ENCODE data around the gene HMGXB4. TPM values are rescaled to one million over a fixed set of nuclear protein-coding genes. Genes with fewer than 3 reads are reported as not detected.
"Not testable (repeated sequence)": the region's sequence is repeated elsewhere in the genome, so short reads cannot be mapped to it uniquely, and the experiment has no call there.

The HMGXB4 gene, protein sequence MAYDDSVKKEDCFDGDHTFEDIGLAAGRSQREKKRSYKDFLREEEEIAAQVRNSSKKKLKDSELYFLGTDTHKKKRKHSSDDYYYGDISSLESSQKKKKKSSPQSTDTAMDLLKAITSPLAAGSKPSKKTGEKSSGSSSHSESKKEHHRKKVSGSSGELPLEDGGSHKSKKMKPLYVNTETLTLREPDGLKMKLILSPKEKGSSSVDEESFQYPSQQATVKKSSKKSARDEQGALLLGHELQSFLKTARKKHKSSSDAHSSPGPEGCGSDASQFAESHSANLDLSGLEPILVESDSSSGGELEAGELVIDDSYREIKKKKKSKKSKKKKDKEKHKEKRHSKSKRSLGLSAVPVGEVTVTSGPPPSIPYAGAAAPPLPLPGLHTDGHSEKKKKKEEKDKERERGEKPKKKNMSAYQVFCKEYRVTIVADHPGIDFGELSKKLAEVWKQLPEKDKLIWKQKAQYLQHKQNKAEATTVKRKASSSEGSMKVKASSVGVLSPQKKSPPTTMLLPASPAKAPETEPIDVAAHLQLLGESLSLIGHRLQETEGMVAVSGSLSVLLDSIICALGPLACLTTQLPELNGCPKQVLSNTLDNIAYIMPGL
- 35.7 and 39.2 TPM in 2 replicates for total RNA-seq

GRCh38 chr22:35257321-35258190 is at the start of gene HMGXB4:
Gene HMGXB4 (plus strand): TSS chr22:35257493. CDS start chr22:35262391, 4,898 bp downstream.
- intact Hi-C loops (cut with micrococcal nuclease) = loop anchor here (1.0 kb wide), 2 partner anchors 26 to 42 kb away; partner anchors contain the start of gene TOM1

DNA sequence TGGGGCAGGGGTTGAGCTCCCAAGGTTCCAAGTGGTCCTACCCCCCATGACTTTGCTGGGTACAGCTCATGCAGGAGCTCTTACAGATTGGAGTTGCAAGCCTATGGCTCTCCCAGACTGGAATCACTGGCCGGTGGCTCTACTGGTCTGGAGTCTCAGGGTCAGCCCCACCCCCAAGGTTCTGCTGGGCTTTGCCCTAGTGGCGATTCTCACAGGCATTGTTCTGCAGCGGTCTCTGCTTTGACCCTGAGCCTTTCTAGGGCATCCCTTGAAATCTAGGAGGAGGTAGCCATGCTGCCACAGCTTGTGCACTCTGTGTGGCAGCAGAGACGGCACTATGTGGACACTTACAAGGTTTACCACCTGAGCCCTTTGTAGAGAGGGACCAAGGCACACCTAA is 49.3 kb upstream of the HMGXB4 start:
- intact Hi-C loops (cut with micrococcal nuclease) = no loop called here

GRCh38 chr22:35209203-35209602 is 48.1 kb upstream of the HMGXB4 start:
- intact Hi-C loops (cut with micrococcal nuclease) = no loop called here

- intact Hi-C loops (cut with micrococcal nuclease) = no loop called here
Observed at GRCh38 chr22:35212009-35212408, 45.3 kb upstream of the HMGXB4 start.

DNA sequence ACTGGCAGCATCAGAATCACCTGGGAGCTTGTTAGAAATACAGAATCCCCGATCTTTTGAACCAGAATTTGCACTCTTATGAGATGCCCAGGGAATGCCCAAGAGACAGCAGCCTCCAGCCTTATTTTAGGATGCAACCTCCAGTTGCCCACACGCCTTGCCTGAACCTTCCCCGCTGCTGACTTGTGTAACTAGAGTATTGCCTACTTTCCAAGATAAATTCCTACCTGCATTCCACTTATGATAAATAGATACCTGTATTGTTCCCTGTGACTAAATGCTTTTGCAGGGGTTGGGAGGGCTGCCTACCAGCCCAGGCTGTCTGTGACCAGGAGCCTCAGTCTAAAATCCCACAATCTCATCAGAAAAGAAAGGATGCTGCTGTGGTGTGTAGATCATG is 44.3 kb upstream of the HMGXB4 start:
- intact Hi-C loops (cut with micrococcal nuclease) = no loop called here

- intact Hi-C loops (cut with micrococcal nuclease) = no loop called here
Observed at GRCh38 chr22:35214968-35215367, 42.3 kb upstream of the HMGXB4 start.

GRCh38 chr22:35215993-35216392 is 41.3 kb upstream of the HMGXB4 start:
- intact Hi-C loops (cut with micrococcal nuclease) = no loop called here

DNA sequence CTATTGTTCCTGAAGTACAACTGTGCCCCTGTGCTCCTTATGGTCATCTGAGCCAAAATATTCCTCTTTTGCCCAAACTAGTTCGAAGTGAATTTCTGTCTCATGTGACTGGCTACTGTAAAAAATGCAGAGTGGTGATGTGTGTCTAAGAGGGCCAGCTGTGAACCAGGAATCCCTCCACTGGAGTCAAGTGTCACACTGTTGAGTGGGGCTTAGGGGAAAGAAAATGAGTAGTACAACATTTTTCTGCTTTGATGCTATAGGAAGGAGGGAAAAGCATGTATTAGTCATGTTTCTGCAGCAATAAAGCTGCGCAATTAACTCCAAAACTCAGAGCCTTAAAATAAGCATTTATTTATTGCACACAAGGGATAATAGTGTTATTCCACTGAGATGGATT is 39.8 kb upstream of the HMGXB4 start:
- intact Hi-C loops (cut with micrococcal nuclease) = no loop called here

DNA sequence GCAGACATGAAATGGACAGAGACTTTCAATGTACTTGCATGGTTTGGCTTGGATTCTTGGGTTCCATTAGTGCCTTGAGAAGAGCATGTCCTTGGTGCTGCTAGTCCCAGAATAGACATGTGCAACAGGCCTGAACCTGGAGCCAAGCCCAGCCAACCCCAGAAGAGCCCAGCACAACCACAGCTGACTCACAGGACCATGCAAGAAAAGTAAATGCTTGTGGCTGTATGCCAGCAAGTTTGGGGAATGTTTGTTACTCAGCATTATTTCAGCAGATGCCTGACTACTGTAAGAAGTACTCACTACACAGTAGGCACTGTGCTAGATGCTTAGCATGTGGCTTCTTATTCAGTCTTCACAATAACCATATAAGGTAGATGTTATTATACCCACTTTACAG is 39.2 kb upstream of the HMGXB4 start:
- intact Hi-C loops (cut with micrococcal nuclease) = no loop called here

GRCh38 chr22:35219012-35219411 is 38.3 kb upstream of the HMGXB4 start:
- intact Hi-C loops (cut with micrococcal nuclease) = no loop called here

DNA sequence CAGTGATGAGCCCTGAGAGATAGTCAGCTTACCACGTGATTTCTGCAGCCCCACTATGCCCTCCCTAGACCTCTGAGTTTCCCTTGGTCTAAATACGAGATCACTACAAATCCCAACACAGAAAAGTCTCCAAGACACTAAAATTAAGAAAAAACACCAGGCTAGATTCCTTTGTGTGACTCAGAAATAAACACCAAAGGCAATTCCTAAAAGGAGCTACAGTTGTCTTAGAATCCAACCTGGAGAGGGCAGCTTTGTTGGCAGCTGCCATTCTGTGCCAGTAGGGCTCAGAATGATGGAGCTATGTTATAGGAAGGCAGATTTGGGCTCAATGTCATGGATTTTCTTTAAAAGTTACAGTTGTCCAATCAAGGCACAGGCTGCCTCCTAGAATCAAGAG is 37.1 kb upstream of the HMGXB4 start:
- intact Hi-C loops (cut with micrococcal nuclease) = no loop called here

DNA sequence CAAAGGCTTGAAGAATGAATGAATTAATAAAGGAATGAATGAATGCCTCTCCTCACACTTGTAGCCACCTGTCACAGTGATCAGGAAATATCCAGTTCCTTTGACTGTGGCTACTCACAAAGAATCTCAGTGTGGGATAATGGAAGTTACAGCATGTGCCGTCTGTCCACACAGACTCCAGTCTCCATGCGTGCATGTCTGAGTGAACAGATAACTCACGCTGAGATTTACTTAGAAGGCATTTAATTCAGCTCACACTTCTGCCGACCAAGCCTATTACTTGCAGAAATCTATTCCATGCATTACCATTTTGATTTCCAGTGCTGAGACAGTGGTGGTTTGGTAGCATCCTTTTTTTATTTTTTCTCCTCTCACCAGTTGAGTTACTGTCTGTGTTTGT is 32.3 kb upstream of the HMGXB4 start:
- intact Hi-C loops (cut with micrococcal nuclease) = no loop called here

GRCh38 chr22:35226958-35227647 is 30.2 kb upstream of the HMGXB4 start:
- intact Hi-C loops (cut with micrococcal nuclease) = no loop called here

DNA sequence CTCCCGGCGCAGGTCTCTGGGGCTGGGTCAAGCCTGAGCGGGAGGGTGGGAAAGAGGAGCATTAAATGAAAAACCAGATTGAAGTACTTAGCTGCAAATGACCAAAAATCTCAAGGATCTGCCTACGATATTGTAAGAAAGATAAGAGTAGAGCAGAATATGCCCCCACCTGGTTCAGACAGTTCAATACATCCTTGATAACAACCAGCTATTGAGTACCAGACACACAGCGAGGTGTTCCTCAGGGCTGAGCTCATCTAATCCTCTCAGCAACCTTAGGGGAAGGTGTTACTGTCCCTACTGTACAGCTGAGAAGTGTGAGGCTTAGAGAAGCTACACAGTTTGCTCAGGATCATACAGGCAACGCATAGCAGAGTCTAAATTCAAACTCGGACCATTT is 27.4 kb upstream of the HMGXB4 start:
- intact Hi-C loops (cut with micrococcal nuclease) = loop anchor here (5.0 to 10.0 kb wide), 2 partner anchors 75 to 892 kb away; no protein-coding TSS in a partner anchor

GRCh38 chr22:35230417-35230816 is 26.9 kb upstream of the HMGXB4 start:
- intact Hi-C loops (cut with micrococcal nuclease) = loop anchor here (5.0 to 10.0 kb wide), 2 partner anchors 76 to 892 kb away; no protein-coding TSS in a partner anchor

DNA sequence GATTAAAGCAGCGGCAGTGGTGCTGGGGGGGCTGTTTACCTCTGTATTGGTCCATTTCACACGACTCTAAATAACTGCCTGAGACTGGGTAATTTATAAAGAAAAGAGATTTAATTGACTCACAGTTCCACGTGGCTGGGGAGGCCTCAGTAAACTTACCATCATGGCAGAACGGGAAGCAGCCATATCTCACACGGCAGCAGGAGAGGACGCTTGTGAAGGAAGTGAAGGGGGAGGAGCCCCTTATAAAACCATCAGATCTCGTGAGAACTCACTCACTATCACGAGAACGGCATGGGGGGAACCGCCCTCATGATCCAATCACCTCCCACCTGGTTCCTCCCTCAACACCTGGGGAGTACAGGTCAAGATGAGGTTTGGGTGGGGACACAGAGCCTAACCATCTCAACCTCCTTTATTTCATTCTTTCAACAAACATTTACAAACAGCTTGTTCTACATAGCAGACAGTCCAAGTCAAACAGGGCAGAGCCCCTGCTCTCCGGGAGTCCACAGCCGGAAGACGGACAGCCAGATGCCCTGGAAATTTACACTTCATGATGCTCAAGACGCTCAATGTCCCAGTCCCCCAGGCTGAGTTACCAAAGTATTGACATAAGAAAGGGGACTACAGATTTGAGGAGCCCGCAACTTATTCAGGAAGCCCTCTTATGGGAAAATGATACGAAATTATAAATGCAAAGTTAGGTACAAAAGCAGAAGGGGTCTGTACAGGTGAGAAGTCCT is 26.3 kb upstream of the HMGXB4 start:
- intact Hi-C loops (cut with micrococcal nuclease) = loop anchor here (1.0 to 10.0 kb wide), 3 partner anchors 26 to 891 kb away; partner anchors contain the start of gene HMGXB4

DNA sequence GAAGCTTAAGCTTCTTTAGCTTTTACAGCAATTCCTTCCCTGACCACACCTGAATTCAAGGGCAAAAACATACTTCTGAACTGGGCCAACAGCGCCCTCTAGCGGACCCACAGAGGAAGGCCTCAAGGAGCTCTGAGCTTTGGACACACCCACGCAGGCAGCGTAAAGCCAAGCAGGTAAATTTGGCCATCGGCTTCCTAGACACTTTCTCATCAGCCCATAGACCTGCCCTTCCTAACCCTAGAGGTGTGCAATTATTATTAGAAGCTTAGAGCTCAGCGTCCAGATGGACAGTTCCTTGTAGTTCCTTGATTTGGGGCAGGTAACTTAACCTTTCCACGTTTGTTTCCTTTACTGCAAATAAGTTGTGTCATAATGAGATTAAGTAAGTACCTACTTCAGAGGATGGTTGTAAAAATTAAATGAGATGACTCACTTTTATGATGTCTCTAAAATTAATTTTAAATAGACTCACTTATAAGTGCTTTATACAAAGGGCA is 25.7 kb upstream of the HMGXB4 start:
- intact Hi-C loops (cut with micrococcal nuclease) = loop anchor here (1.0 to 10.0 kb wide), 3 partner anchors 26 to 891 kb away; partner anchors contain the start of gene HMGXB4

DNA sequence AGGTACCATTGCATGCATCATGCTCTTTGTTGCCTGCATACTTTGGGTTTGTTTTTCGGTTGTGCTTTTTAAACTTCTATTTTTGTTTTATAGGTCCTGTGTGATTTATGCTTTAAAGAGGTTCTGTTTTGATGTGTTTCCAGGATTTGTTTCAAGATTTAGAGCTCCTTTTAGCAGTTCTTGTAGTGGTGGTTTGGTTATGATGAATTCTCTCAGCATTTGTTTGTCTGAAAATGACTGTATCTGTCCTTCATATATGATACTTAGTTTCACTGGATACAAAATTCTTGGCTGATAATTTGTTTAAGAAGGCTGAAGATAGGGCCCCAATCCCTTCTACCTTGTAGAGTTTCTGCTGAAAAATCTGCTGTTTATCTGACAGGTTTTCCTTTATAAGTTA is 18.5 kb upstream of the HMGXB4 start:
- intact Hi-C loops (cut with micrococcal nuclease) = loop anchor here (10.0 kb wide), 1 partner anchor 84 kb away; no protein-coding TSS in a partner anchor

GRCh38 chr22:35244507-35244906 is 12.8 kb upstream of the HMGXB4 start:
- intact Hi-C loops (cut with micrococcal nuclease) = not testable (repeated sequence)

GRCh38 chr22:35250156-35250555 is 7.1 kb upstream of the HMGXB4 start:
- intact Hi-C loops (cut with micrococcal nuclease) = no loop called here

Measured in T-helper 1 cell treated with Interleukin-12 subunit alpha and Interleukin-12 subunit beta and Interleukin-4 antibody, amounts not matched to agents 30 ng/mL and 1 ng/mL, for 36 hours (primary cell).